ENCODE measurements around the gene STRN.

GRCh38 chr2:36921984-36922383, 44.4 kb downstream of the STRN start:
- TF ChIP-seq CTCF (IDR thresholded peaks at IDR 0.05): no peak
- TF ChIP-seq POLR2A (IDR thresholded peaks at IDR 0.05): no peak
